ENCODE results near the gene JAML.

Gene JAML

GRCh38 chr11:118163494-118163893 is 61.3 kb downstream of the JAML start:
- peak; percentile 67 for DNase-seq

- no peak for DNase-seq
Measured at GRCh38 chr11:118162846-118163245, 62.0 kb downstream of the JAML start.

GRCh38 chr11:118161786-118162185 is 63.0 kb downstream of the JAML start:
- no peak for DNase-seq

GRCh38 chr11:118157186-118157895 is 67.5 kb downstream of the JAML start:
- no peak for DNase-seq

GRCh38 chr11:118156531-118157185 is 68.2 kb downstream of the JAML start:
- peak; percentile 66 for DNase-seq

GRCh38 chr11:118155776-118156530 is 68.9 kb downstream of the JAML start:
- DNase-seq = no peak

GRCh38 chr11:118154641-118155040 is 70.2 kb downstream of the JAML start:
- peak; percentile 45 for DNase-seq

GRCh38 chr11:118153976-118154375 is 70.8 kb downstream of the JAML start:
- no peak for DNase-seq

- DNase-seq = no peak
Measured at GRCh38 chr11:118153516-118153915, 71.3 kb downstream of the JAML start.

GRCh38 chr11:118152552-118153471 is 72.0 kb downstream of the JAML start, which contains the start of gene SCN4B:
SCN4B (minus strand) TSS chr11:118152823; CDS start chr11:118152673, 150 bp downstream.
- peak; percentile 85 for DNase-seq

- DNase-seq = peak; percentile 53
Measured at GRCh38 chr11:118152020-118152551, 72.7 kb downstream of the JAML start.

GRCh38 chr11:118151431-118151830 is 73.4 kb downstream of the JAML start:
- no peak for DNase-seq

- DNase-seq = no peak
Measured at GRCh38 chr11:118149493-118149892, 75.3 kb downstream of the JAML start.

- no peak for DNase-seq
Measured at GRCh38 chr11:118148856-118149255, 76.0 kb downstream of the JAML start.

GRCh38 chr11:118148240-118148639 is 76.6 kb downstream of the JAML start:
- no peak for DNase-seq

- no peak for DNase-seq
Measured at GRCh38 chr11:118147502-118147901, 77.3 kb downstream of the JAML start.

GRCh38 chr11:118146554-118146953 is 78.3 kb downstream of the JAML start:
- DNase-seq = no peak

GRCh38 chr11:118145285-118146227 is 79.3 kb downstream of the JAML start:
- peak; percentile 83 for DNase-seq

GRCh38 chr11:118144301-118145268 is 80.2 kb downstream of the JAML start:
- DNase-seq = no peak
